HG03280 (cell line): ENCODE results near the gene RASA3.

ENCODE experiments used
- ATAC-seq: cut with Tn5 transposase; IDR thresholded peaks from one replicate; pipeline ENCODE4 v1.9.1; 2021; ENCODE audit warnings: mild to moderate bottlenecking, moderate library complexity; ENCODE audit not compliant: unreplicated experiment

RASA3 gene

DNA sequence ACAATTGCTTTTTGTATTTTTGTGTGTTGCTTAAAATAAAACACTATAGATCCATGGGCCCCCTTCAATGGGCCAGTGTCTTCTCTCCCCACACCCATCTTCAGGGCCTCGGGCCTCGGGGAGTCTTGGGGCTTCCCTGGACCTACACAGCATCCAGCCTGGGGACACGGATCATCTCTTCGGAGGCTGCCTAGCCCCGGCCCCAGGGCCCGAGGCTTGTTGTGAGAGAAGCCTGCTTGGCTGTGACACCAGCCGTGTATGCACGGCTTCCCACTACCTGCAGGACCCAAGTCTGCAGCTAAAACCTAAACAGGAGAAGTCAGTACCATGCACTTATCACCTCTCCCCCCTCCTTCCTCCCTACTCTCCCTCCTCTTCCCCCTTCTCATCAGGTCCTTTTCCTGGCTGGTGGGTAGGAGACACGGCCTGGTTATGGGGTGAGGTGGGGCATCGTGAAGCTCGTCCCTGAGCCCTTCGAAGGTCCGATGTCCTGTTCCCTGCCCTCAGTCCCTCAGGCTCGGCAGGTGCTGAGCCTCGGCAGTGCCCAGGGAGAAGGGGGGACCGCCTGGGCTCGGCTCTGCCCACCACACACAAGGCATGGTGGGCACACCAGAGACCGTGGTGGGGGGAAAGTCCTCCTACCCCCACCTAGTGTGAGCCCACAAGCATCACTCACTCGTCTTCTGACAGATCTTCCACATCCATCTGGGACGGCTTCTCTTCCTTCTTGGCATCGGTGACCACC is 168.0 kb downstream of the RASA3 start:
- no peak for ATAC-seq

DNA sequence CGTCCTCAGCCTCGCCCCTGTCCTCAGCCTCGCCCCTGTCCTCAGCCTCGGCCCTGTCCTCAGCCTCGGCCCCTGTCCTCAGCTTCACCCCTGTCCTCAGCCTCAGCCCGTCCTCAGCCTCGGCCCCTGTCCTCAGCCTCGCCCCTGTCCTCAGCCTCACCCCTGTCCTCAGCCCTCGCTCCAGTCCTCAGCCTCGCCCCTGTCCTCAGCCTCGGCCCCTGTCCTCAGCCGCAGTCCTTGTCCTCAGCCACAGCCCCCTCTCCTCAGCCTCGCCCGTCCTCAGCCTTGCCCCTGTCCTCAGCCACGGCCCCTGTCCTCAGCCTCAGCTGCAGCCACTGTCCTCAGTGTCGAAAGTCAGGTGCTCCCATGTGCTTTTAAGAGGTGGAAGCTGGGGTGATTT is 169.0 kb downstream of the RASA3 start:
- no peak for ATAC-seq

DNA sequence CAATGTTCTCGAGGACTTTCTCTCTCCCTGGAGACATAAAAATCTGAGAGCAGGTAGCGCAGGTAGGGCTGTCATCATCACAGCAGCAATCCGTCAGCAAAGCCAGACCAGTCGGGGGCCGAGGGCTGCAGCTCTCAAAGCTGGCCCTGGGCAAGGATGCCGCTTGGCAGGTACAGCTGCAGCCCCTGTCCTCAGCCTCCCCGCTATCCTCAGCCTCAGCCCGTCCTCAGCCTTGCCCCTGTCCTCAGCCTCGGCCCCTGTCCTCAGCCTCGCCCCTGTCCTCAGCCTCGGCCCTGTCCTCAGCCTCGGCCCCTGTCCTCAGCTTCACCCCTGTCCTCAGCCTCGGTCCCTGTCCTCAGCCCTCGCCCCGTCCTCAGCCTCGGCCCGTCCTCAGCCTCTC is 169.4 kb downstream of the RASA3 start:
- no peak for ATAC-seq

DNA sequence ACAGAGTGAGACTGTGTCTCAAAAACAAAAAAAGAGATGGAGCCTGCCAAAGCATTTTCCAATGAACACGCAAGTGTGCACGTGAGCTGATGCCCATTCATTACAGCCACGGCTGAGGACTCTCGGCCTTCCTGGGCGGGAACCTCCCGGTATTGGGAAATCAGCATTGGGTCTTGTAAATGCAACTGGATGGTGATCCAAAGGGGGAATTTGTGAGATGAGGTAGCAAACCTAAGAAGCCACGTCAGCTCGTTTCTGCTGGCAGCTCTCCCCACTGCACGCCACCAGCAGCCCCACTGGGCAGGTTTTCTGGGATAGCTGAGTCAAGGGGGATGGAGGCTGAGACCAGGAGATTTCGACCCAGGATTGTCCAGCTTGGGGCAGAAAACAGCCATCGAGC is 170.0 kb downstream of the RASA3 start:
- no peak for ATAC-seq

DNA sequence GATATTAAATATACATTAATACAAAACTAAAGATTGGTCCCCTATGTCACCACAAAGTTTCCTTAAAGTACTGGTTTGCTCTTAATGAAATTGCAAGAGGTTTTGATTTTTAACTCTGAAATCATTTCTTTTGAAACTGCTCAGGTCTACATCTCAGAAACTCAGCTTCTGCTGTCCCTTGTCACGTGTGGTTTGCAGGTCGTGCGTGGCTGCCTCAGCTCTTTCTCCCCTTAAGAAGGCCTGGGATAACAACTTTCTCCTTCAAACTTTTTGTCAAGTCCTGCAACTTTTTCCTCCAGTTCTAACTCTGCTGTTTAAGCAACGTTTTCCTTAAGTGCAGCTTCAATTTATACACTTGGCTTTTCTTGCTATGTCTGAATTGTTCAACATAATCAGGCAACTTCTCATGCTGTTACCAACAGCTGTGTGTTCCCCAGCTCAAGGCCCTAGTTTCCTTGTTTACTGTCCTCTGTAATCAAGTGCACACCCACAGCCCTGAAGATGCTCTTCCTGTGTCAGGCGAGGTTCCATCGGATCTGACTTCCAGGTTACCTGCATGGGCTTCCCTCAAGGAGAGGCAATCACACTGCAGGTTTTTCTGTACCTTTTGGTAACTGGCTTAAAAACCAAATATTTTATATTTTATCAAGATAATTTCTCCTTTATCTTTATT is 172.0 kb downstream of the RASA3 start:
- ATAC-seq, result no peak

DNA sequence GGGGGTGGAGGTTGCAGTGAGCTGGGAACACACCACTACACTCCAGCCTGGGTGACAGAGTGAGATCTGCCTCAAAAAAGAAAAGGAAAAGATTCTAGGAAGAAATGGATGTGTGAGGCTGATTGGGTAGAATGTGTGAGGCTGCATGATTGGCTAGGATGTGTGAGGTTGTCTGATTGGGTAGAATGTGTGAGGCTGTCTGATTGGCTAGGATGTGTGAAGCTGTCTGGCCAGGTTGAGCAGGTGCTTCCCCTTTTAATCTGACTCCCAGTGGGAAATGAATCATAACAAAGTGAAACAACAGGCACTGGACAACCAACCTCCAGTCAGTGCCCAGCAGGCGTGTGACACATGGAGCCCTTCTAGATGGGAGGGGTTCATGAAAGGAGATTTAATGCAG is 173.2 kb downstream of the RASA3 start:
- ATAC-seq, result no peak

DNA sequence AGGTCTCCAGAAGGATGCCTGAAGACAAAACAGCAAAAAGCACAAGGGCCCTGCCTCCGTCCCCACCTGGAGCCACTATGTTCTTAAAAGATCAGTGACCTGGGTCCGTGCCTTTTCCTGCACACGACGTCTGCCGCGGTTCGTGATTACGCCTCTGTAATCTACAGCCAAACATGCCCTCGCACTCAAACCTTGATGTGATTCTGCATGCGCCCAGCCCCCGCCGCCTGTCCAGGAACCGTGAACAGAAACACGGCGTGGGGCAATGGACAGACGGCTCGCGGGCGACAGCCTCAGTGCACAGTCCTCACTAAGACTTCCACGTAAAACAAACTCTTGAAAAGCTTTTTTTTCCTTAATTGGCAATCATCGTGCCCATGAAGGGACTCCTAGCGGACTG is 174.1 kb downstream of the RASA3 start:
- no peak for ATAC-seq

DNA sequence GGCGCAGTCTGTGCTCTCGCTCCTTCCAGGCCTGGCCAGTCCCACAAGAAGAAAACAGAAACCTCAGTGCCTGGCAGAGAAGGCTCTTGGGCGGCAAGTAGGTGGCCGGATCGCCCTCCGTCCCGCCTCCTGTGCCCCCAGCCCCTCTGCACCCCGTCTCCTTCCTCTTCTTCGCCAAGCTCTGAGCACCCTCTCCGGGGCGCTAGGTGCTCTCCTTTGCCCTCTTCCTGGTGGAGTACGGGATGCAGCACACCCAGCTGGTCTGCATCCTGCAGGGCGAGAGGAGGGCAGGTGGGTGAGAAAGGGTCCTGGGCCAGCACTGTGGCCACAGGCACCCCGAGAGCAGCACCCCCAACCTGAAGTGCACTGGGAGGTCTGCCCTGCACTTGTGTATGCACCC is 175.9 kb downstream of the RASA3 start:
- no peak for ATAC-seq

DNA sequence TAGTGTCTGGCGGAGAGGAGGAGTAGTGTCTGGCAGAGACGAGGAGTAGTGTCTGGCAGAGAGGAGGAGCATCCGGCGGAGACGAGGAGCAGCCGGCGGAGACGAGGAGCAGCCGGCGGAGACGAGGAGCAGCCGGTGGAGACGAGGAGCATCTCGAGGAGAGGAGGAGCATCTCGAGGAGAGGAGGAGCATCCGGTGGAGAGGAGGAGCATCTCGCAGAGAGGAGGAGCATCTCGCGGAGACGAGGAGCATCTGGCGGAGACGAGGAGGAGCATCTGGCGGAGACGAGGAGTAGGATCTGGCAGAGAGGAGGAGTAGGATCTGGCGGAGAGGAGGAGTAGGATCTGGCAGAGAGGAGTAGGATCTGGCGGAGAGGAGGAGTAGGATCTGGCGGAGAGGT is 176.7 kb downstream of the RASA3 start:
- no peak for ATAC-seq

DNA sequence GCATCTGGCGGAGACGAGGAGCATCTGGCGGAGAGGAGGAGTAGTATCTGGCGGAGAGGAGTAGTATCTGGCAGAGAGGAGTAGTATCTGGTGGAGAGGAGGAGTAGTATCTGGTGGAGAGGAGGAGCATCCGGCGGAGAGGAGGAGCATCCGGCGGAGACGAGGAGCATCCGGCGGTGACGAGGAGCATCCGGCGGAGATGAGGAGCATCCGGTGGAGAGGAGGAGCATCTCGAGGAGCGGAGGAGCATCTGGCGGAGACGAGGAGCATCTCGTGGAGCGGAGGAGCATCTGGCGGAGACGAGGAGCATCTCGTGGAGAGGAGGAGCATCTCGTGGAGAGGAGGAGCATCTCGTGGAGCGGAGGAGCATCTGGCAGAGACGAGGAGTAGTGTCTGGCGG is 177.2 kb downstream of the RASA3 start:
- no peak for ATAC-seq

DNA sequence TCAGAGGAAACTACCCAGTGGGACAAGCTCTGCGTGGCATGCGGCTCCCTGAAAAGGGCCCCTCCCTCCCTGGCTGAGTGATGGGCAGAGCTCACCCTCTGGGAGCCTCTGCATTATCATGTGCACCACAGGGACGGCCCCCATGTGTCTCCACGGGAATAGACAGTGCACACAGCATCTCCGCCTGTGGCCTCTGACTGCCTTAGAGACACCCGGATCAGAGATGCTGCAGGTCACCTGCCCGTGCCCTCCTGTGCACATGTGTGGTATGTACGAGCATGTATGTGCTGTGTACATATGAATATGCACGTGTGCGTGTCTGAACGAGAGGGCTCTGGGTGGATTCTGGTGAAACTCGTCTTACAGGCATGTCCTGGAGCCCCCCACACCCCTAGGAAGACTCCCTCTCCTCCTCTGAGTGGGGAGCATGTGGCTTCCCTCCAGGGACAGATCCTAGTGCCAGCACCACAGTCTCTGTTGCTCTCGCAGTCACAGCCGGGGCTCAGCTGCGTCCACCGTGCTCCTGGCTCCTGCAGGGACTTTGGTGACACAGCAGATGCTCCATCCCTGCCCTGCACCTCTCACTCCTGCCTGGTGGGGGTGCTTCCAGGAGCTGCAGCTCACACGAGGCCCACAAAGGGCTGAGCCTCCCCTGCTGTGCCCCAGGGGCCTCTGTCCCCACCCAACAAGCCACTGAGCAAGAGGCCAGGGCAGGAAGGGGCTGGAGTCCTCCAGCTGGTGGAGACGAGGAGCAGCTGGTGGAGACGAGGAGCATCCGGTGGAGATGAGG is 178.2 kb downstream of the RASA3 start:
- ATAC-seq, result no peak

DNA sequence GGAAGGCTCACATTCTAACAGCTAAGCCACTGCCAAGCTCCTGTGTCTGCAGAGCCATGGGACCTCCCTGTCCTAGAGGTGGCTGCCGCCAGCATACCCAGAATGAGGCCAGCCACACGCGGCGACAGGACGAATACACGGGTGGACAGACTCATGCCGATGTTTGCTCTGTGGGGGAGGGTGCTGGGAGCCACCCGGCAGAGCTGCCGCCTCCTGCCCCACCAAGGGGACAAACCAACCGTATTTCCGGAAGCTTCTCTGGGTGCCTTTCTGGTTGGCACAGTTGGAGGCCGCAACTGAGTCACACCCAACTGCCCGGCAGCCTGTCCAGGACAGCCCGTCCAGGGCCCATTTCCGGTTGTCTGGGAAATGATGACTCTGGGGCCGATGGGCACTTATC is 178.9 kb downstream of the RASA3 start:
- ATAC-seq, result no peak

DNA sequence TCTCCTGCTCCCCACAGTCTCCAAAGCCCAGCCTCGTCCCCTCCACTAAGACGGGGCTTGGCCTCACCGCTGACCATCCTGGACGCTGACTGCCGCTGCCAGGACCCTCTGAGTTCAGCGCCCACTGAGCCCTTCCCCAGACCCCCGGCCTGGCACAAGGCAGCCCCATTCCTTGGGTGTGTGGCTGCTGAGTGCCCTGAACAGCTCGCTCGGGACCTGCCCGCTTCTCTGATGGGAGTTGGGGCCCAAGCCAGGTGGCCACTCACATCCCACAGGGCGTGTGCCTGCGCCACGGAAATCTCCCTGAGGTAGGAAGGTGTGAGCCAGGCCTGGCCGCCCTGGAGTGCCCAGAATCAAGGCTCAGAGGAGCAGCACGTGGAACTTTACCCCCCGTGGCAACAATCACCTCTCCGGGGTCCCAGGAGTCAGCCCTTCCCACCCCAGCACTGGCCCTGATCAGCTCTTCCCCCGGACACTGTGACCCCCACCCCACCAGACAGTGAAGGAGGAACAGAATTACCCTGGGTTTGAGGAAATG is 179.4 kb downstream of the RASA3 start:
- no peak for ATAC-seq

DNA sequence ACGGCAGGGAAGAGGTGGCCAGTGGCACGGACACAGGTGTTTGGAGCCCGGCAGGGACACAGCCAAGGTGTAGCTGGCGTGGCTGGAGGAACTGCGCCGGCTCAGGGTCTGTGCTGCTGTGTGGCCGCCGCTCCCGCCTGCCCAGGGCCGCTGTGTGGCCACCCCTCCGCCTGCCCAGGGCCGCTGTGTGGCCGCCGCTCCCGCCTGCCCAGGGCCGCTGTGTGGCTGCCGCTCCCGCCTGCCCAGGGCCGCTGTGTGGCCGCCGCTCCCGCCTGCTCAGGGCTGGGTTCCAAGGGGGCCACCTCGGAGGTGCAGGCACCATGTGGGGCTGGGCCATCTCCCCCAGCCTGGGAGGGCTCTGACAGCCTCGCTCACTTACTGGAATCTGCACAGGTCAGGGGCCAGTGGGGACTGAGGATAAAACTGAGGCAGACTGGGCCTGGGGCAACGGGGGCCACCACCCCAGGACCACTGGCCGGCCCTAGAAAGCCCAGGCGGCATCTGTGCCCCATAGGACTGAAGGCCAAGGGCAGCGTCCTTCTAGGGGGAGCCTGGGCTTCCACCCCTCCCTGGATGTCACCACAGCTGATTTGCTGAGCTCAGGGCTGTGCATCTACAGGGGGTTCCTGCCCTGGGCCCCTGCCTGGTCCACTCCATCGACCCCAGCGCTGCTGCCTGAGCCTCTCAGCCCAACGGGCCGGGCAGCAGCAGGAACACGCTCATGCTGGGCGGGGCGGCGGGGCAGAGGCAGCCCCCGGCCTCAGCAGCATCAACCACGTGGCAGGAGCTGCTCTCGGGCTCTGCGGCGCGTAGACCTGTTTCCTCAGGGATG is 180.1 kb downstream of the RASA3 start:
- ATAC-seq, result no peak

DNA sequence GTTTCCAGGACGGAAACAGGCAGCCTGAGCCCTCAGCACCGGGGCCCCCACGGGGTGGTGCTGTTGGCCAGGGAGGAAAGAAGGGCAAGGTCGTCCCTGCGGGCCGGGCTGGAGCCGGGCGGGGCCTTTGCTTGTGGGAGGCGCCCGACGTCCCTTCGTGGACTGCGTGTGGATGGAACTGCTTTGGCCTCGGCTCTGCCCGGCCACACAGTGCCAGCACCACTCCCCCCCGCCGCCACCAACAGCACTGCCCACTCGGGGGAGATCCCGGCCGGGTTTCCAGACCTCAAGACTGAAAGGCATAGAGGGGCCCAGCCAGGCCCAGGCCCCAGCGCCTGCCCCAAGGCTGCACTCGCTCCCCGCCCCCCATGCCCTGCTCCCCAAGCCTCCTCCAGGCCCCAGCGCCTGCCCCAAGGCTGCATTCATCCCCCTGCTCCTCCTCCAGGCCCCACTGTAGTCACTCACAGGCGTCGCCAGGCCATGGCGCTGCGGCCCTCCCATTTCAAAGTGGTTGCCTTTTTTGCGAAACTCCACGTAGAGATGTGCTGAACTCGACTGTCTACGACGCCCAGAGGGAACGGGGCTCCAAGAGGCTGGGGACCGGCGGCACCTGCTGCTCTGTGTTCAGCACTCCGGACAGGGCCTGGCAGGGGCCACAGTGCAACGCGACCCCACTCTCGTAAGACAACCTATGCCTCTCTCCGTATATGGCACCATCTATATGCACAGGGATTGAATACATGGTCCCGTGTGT is 181.0 kb downstream of the RASA3 start:
- peak; percentile 80 for ATAC-seq

DNA sequence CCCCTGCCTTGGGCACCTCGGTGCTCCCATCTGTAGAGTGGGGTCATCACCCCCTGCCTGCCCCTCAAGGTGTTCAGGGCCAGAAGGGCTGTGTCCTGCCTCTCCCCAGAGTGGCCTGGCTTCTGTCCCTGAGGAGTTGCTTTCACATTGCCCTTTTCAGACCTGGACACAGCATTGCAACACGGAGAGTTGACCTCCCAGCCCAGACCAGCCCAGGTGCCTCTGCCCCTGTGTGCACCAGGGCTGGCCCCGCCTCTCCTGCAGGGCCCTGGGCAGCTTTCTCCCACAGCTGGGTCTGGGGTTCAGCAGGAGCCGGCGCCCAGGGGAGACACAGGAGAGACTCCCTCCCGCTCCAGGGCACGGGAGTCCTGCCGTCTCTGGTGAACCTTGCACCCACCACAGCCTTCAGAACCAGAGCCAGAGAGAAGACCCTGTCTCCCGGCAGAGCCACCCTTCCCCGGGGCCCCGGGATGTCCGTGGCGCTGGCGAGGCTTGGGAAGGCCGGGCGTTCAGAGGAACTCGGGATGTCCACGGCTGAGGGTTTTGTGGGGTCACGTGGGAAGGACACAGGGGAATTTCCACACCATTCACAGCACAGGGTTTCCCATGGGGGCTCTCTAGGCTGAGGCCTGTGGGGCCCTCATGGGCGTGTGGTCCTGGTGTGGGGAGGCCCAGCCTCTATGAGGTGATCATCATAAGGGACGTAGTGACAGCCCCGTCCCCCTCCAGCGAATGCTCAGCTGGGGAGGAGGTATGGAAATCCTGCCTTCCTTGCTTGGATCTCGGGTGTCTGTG is 181.8 kb downstream of the RASA3 start:
- ATAC-seq, result peak; percentile 15

DNA sequence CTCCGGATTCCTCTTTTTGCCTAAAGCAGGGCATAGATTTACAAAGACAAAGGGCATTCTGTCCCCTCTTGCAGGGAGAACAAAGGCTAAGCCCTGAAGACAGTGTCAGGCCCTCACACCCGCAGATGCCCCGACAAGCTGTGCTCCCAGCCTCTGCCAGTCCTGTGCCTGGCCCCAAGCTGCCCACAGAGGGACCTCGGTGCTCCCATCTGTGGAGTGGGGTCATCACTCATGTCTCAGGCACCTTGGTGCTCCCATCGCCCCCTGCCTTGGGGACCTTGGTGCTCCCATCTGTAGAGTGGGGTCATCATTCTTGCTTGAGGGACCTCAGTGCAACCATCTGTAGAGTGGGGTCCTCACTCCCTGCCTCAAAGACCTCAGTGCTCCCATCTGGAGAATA is 182.9 kb downstream of the RASA3 start:
- ATAC-seq, result no peak

DNA sequence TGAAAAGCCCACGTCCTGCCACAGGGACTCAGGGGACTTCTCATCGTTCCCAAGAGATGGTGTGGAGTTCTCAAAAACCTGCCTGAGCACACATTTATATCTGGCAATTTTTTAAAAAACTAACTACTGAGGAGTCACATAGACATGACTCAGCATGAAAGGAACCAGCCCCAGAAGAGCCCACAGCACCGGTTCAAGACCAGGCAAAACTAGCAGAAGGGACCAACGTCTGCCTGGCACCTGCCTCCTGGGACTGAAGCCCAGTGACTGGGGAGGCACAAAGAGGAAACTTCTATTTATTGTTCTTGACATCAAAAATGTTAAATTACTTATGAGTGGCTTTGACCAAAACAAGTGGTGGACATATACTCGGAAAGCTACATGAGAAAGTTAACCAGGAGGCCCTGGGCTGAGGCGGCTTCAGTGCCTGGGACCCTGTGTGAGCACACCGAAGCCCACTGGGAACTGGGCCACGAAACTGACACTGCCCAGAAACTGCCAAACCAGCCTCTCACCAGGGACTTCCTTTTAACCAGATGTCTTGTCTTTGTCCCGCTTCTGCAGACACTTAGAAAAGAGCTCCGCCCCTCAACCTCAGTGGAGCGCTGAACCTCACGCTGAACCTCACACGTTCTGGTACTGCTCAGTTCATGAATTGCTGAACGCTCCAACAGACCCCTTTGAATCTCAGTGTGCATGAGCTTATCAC is 184.2 kb downstream of the RASA3 start:
- no peak for ATAC-seq
